Dermis microvascular lymphatic vessel endothelial cell (primary cell): ENCODE results near the gene STPG4. TPM values are rescaled to one million over a fixed set of nuclear protein-coding genes. Genes with fewer than 3 reads are reported as not detected.

Experiments
- DNase-seq, 2 donors: peaks; one replicate each; pipeline versions ENCODE4 v3.0.0 to v3.0.0-alpha.2; 2010; ENCODE audit warnings: low read depth in 2 of 2
- total RNA-seq: library from RNA; depleted of rRNA; stranded (reverse); fragments of >200 nt; gene quantifications from 2 replicates; pipeline ENCODE4 v1.2.1, GENCODE V29; 2014

The STPG4 gene
- total RNA-seq, 1 donor from 2014 or later = under 0.01 TPM

DNA sequence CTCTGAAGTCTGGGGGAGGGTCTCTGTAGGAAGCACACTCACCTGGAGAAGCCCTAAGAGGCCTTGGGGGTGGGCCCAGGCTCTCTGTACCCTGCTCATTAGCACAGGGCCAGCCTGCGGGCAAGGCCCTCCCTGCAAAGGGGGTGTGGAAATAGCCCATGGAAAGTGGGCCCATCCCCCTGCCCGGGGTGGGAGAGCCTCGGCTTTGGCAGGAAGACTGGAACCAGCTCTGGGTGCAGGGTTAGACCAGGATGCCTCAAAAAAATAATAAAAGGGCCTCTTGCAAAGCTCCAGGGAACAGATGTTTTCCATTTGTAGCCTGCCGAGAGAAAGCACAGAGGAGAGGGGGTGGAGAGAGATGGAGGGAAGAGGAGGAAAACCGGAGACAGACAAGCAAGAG lies 98.7 kb downstream of the STPG4 start:
- no peak for DNase-seq

- DNase-seq = no peak
Observed at GRCh38 chr2:47054868-47055267, 100.2 kb downstream of the STPG4 start.

- no peak for DNase-seq
Observed at GRCh38 chr2:47054036-47054555, 101.0 kb downstream of the STPG4 start.

- DNase-seq = no peak
Observed at GRCh38 chr2:47052847-47053246, 102.3 kb downstream of the STPG4 start.

DNA sequence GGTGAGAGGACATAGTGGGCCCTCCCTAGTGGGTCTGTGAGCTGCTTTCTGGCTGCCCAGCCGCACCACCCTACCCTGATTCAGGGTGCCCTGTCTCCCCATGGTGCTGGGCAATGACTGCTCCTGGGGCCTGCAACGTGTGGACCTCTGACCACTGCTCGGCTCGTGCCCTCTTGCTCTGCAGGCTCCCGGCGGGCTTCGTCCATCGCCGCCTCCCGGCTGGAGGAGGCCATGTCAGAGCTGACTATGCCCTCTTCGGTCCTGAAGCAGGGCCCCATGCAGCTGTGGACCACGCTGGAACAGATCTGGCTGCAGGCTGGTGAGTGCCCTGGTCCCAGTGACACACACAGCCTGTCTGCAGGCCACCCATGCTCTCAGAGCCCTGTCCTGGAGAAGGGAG lies 103.5 kb downstream of the STPG4 start:
- DNase-seq = no peak

DNA sequence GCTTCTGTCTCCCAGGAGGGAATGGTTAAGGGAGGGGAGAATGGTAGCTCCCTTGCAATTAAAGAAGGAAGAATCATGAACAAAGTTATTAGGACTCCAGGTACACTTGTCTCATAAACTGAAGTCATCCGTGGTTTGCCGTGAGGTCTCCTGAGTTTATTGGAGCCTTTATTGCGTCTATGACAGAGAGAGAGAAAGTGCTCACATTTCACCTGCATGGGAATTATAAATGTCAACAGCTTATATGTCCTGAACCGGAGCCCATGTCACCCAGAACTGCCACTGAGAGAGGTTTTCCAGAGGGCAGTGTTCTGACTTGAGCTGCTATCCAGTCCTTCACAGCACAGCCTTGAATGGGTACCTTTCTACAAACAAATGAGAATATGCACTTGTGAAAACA lies 104.3 kb downstream of the STPG4 start:
- no peak for DNase-seq

DNA sequence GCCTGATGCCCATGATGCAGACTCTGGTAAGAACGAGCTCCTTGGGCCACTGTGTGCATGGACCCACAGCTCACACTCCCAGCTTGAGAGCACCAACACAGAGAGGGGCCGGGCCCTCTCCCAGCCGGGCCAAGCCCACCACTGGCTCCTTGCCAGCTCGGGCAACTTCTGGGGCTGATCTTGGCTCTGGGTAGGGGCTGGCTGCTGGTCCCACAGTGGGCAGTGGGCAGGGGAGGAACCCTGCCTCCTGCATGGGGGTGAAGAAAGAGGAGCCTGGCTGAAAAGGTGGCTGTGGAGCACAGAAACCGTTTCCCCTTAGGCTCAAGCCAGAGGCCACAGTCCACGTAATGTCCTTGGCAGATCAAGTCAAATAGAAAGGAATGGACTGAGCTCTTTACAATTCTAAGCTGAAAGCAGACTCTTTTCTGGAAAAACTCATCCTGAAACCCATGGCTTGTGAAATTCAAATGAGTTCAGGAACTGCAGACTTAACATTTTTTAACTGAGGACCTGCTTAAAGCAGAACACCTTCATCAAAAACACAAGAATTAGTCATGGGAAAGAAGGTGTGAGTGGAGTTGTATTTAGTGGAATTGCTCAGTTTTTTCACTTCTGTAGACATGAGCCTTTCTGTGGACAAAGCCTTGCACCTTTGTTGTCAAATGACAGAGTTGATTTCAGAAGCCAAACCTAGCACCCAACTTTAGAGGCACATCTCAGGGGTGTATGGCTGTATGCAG lies 104.9 kb downstream of the STPG4 start:
- DNase-seq = no peak

- no peak for DNase-seq
Observed at GRCh38 chr2:47049502-47049901, 105.6 kb downstream of the STPG4 start.

DNA sequence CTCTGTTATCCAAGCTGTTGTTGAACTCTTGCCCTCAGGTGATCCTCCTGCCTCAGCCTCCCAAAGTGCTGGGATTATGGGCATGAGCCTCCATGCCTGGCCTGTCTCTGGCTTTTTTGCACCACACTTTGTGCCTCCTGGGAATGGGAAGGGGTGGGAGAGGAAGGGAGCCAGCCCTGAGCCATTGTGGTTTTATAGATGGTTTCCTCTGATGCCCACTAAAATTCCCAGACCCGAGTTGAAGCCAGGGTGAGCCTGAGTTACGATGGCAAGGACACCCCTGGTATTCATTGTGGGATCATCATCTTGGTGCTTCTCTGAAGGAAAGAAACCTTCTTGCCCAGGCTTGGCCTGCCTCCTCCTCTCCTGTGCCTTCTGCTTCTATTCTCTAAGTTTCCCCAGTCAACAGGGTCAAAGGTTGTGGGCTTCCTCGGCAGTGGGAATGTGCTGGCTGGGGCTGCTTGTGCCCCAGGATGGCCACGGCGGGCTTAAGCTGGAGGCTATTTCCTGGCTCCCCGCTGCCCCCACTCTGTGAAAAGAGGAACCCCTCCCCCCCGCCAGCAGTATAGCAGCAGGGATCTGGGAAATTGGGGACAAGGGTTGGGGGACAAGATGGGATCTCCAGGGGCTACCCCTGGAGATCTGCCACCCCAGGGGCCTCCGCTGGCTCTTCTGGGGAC lies 106.2 kb downstream of the STPG4 start:
- no peak for DNase-seq

GRCh38 chr2:47046271-47046670 lies 108.8 kb downstream of the STPG4 start:
- no peak for DNase-seq

- DNase-seq = no peak
Observed at GRCh38 chr2:47043891-47044239, 111.2 kb downstream of the STPG4 start.

DNA sequence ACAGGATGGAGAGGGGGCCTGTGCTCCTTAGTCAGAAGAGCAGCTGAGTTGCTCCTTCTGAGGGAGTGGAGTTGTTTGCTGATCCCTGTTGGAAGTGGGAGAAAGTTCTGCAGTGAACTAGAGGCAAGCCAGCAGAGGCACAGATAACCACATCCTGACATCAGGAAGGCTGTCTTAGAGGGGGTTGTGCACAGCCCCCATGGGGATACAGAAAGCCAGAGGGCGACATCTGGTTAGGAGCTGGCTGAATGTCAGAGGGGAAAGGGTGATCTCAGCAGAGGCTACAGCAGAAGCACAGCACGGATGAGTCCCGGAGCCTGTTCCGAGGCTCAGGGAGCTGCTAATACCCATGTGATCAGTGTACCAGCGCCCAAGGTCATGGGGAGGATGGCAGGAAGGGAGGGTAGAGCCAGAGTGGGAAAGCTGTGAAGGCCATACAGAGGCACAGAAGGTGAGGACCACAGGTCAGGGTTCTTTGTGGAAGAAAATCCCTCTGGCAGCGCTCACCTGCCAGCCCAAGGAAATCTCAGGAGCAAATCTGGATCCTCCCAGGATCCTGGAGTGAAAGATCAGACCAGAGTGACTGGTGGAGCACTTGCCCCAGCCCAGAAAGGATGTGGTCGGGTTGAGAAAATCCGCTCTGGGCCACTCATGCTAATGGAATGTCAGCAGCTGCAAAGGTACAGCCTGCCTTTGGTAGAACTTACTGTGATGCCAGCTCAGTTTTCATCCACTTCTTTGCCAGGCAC lies 111.8 kb downstream of the STPG4 start:
- DNase-seq = peak; percentile 49 to 88

GRCh38 chr2:47041891-47042684 lies 113.0 kb downstream of the STPG4 start:
- no peak for DNase-seq

DNA sequence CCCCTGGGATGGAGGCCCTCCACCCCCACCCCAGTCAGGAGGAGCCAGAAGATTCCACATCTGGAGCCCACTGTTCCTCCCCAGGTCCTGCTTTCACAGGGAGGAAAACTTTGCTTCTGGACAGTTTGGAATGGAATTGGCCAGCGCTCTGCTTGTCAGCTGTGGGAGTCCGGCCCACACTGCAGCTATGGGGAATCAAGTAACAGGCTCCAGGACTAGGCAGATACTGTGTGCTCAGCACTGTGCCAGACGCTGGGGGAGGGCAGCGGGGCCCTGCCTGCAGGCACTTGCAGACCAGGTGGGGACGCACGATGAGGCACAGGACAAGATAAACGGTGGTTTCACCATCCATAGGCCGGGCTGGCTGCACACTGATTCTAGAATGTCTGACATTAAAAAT lies 114.0 kb downstream of the STPG4 start:
- DNase-seq = no peak

DNA sequence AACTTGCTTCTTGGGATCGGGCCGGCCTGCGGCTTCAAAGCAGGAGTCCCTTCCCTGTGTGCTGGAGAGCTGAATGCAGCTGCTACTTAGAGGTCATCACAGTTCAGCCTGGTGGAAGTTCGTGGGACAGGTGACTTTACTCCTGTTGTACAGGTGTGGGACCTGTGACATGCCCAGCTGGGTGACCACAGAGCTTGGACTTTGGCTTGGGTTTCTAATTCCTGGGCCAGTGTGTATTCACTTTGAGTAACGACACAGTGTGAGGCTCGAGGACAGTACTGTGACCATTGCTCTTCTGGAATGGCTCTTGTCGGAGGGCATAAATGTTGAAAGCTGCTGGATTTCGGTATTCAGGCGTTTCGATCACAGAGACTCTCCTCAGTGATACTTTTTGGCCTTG lies 114.5 kb downstream of the STPG4 start:
- DNase-seq = no peak

- no peak for DNase-seq
Observed at GRCh38 chr2:47039913-47040562, 115.1 kb downstream of the STPG4 start.

GRCh38 chr2:47039489-47039870 lies 115.6 kb downstream of the STPG4 start:
- no peak for DNase-seq

DNA sequence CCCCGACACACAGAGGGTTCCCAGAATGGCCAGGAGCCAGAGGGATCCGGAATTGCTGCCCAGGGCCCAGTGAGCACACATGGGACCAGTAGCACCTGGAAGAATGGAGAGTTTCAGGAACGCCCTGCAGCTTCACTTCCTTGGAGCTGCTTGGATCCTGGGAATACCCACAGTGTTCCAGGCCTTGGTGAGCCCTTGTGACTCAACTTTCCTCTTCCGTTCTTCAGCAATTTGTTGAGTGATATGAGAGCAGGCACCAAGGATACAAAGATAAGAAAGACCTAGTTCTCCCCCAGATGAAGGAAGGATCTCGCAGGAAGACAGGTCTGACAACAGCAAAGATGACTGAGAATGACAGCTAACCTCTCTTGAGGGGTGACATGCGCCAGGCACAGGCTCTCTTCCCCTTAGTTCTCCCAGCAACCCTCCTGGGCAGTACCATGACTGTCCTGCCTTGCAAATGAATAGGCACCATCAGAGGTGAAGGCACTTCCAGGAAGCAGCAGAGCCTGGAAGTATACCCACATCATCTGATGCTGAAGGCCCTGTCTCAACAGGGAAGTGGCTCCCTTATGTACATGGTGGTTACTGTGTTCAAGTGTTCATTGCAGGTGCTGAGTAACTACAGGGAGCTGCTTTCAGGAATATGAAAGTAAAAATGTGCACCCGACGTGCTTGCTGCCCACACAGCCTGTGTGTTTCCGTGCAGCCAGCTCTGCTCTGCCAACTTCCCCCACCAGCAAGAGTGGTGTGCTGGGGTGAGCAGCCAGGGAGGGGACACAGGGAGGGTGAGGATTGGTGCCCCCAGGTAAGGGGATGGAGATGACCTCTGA lies 116.2 kb downstream of the STPG4 start:
- DNase-seq = no peak

- no peak for DNase-seq
Observed at GRCh38 chr2:47037678-47038077, 117.4 kb downstream of the STPG4 start.
